ENCODE measurements around the gene CSK.

DNA sequence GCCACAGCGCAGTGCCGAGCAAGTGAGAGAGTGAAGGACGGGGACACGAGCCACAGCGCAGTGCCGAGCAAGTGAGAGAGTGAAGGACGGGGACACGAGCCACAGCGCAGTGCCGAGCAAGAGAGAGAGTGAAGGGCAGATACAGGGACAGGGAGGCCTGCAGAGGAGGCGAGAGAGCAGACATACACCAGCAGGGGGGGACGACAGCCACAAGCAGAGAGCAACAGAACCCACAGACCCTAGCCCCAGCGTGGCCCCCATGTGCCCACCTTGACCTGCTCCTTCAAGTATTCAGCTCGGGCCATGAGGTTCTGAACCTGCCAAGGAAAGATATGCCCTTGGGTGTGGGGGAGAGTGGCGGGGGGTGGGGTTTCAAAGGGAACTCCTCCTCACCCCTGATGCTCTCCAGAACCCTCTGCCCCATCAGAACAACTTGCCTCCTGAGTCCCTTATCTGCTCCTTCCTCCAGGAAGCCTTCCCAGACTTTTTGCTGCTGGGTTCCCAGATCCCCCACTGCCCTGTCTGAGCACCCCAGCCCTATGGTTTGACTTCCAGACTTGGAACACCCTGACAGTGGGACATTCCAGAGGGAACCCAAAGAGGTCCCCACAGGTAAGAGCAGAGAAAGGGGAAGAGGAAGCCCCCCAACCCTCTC lies 55.7 kb downstream of the CSK start:
- TF ChIP-seq EZH2 (IDR thresholded peaks at IDR 0.05), result no peak
- no peak for TF ChIP-seq POLR2AphosphoS5 (IDR thresholded peaks at IDR 0.05; ENCODE audit: borderline replicate concordance, low read depth, low read length)
